Measurements from ENCODE around the gene DMXL1. TPM values are rescaled to one million over a fixed set of nuclear protein-coding genes. Genes with fewer than 3 reads are reported as not detected.

DMXL1 gene
- total and polyA plus RNA-seq, 7 donors, result 6.7 to 106 (median 50.8) TPM

DNA sequence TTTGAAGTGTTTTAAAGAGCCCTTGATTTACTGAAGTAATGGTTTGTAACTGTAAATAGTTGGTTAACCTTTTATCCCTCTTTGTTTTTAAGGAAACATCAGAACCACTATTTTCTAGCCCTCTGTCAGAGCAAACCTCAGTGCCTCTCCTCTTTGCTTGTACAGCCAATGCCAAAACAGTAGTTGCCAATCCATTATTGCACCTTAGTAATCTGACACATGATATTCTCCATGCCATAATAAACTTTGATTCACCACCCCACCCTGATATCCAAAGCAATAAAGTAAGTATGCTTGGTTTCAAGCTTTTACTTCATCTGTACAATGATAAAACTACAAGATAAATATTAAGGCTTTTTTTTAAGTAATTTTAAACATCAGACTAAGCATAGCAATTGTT, 100.8 kb downstream of the DMXL1 start:
- H3K27me3 ChIP-seq, result no peaks in the 10 kb centered on the region
- no peak overlapping the region for H3K4me3 ChIP-seq
- no peaks in the 10 kb centered on the region for H3K9me3 ChIP-seq
- H3K4me1 ChIP-seq, result peaks cover 0 to 10% (median 4%) of the 10 kb centered on the region in 4 donors
- H3K27ac ChIP-seq, result no peak overlapping the region
- TF ChIP-seq EP300 (IDR thresholded peaks at IDR 0.05) (no peak), POLR2AphosphoS5 (IDR thresholded peaks at IDR 0.05) (peak in 1 of 4 donors; percentile 44), POLR2A (IDR thresholded peaks at IDR 0.05) (no peak)
- TF ChIP-seq, protein P1, sequence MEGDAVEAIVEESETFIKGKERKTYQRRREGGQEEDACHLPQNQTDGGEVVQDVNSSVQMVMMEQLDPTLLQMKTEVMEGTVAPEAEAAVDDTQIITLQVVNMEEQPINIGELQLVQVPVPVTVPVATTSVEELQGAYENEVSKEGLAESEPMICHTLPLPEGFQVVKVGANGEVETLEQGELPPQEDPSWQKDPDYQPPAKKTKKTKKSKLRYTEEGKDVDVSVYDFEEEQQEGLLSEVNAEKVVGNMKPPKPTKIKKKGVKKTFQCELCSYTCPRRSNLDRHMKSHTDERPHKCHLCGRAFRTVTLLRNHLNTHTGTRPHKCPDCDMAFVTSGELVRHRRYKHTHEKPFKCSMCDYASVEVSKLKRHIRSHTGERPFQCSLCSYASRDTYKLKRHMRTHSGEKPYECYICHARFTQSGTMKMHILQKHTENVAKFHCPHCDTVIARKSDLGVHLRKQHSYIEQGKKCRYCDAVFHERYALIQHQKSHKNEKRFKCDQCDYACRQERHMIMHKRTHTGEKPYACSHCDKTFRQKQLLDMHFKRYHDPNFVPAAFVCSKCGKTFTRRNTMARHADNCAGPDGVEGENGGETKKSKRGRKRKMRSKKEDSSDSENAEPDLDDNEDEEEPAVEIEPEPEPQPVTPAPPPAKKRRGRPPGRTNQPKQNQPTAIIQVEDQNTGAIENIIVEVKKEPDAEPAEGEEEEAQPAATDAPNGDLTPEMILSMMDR (IDR thresholded peaks at IDR 0.05), result no peak
- peaks cover 0 to 27% (median 0%) of the 10 kb centered on the region in 4 donors for H3K36me3 ChIP-seq
- no peak for DNase-seq
- intact Hi-C loops (cut with DNase I), result no loop called here

- Histone ChIP-seq H3K36me3 (peaks cover 0 to 38% (median 4%) of the 10 kb centered on the region in 4 donors), H3K9me3 (no peaks in the 10 kb centered on the region), H3K27ac (no peak overlapping the region), H3K4me3 (no peak overlapping the region), H3K27me3 (no peaks in the 10 kb centered on the region), H3K4me1 (peaks cover 0 to 10% (median 4%) of the 10 kb centered on the region in 4 donors)
- intact Hi-C loops (cut with DNase I), result no loop called here
- DNase-seq, result no peak
- WGBS, 2 donors, result 76 to 84% methylated on average over 2 of the region's 2 CpGs
- TF ChIP-seq POLR2AphosphoS5 (IDR thresholded peaks at IDR 0.05) (no peak), EP300 (IDR thresholded peaks at IDR 0.05) (no peak), POLR2A (IDR thresholded peaks at IDR 0.05) (no peak)
- TF ChIP-seq, protein P1 (IDR thresholded peaks at IDR 0.05), result no peak
These were observed 103.8 kb downstream of the DMXL1 start for GRCh38 chr5:119174578-119175163.

DNA sequence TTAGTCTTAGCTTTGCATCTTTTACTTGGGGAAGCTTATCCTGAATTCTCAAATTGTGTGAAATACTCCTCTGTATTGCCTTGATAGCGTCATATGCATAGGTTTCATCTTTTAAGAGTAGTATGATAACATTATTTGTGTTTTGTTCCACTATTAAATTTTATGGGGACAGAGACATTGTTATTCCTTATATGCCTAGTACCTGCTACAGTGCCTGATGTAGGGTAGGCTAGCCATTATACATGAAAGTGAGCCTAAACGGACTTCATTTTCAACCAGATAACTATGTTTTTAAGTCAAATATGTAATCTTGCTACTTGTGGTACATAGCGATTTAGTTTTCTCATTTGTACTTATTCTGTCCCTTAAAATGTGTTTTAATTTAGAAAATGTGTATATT, 105.9 kb downstream of the DMXL1 start:
- H3K4me3 ChIP-seq, result no peak overlapping the region
- H3K27me3 ChIP-seq, result no peaks in the 10 kb centered on the region
- H3K4me1 ChIP-seq, result peaks cover 0 to 5% (median 2%) of the 10 kb centered on the region in 4 donors
- no peak for DNase-seq
- H3K36me3 ChIP-seq, result peaks cover 0 to 38% (median 4%) of the 10 kb centered on the region in 4 donors
- intact Hi-C loops (cut with DNase I), result no loop called here
- H3K27ac ChIP-seq, result no peak overlapping the region
- TF ChIP-seq, protein P1 (IDR thresholded peaks at IDR 0.05), result no peak
- TF ChIP-seq EP300 (IDR thresholded peaks at IDR 0.05), result no peak
- TF ChIP-seq POLR2AphosphoS5 (IDR thresholded peaks at IDR 0.05), result no peak
- TF ChIP-seq POLR2A (IDR thresholded peaks at IDR 0.05), result no peak
- 97 to 98% methylated on average over 3 of the region's 3 CpGs for WGBS, 2 donors
- no peaks in the 10 kb centered on the region for H3K9me3 ChIP-seq

GRCh38 chr5:119177226-119177625, 106.3 kb downstream of the DMXL1 start:
- H3K9me3 ChIP-seq, result no peaks in the 10 kb centered on the region
- no peak overlapping the region for H3K4me3 ChIP-seq
- intact Hi-C loops (cut with DNase I), result no loop called here
- WGBS, 2 donors, result 80 to 96% methylated on average over 3 of the region's 3 CpGs
- TF ChIP-seq POLR2A (IDR thresholded peaks at IDR 0.05) (no peak), POLR2AphosphoS5 (IDR thresholded peaks at IDR 0.05) (no peak), EP300 (IDR thresholded peaks at IDR 0.05) (no peak)
- TF ChIP-seq, protein P1 (IDR thresholded peaks at IDR 0.05), result no peak
- H3K36me3 ChIP-seq, result peaks cover 0 to 38% (median 4%) of the 10 kb centered on the region in 4 donors
- no peak for DNase-seq
- peaks cover 0 to under 1% (median 0%) of the 10 kb centered on the region in 4 donors for H3K4me1 ChIP-seq
- no peaks in the 10 kb centered on the region for H3K27me3 ChIP-seq
- H3K27ac ChIP-seq, result no peak overlapping the region

- Histone ChIP-seq H3K9me3 (no peaks in the 10 kb centered on the region), H3K4me1 (no peaks in the 10 kb centered on the region), H3K27me3 (no peaks in the 10 kb centered on the region), H3K27ac (no peak overlapping the region), H3K36me3 (peaks cover 0 to 39% (median 4%) of the 10 kb centered on the region in 4 donors), H3K4me3 (no peak overlapping the region)
- TF ChIP-seq EP300 (IDR thresholded peaks at IDR 0.05), result no peak
- no peak for TF ChIP-seq POLR2AphosphoS5 (IDR thresholded peaks at IDR 0.05)
- no peak for TF ChIP-seq POLR2A (IDR thresholded peaks at IDR 0.05)
- TF ChIP-seq, protein P1 (IDR thresholded peaks at IDR 0.05), result no peak
- WGBS, 2 donors, result 89 to 92% methylated on average over 2 of the region's 2 CpGs
- no peak for DNase-seq
- intact Hi-C loops (cut with DNase I), result no loop called here
These were observed 107.5 kb downstream of the DMXL1 start for GRCh38 chr5:119178435-119178834.
